Activated CD4-positive, alpha-beta T cell treated with anti-CD3 and anti-CD28 coated beads, Interleukin-2, amount 10 ng/mL, durations not matched to agents 24 days and 14 days (primary cell): ENCODE data around the gene COL12A1. TPM values are rescaled to one million over a fixed set of nuclear protein-coding genes. Genes with fewer than 3 reads are reported as not detected.

Source experiments
- DNase-seq: peaks from one replicate; pipeline ENCODE4 v3.0.0; 2022
- H3K27ac Mint-ChIP-seq: one replicate; pipeline ENCODE4 v1.8.0; 2022; ENCODE audit warnings: mild to moderate bottlenecking, mixed read lengths
- H3K27me3 Mint-ChIP-seq: one replicate; pipeline ENCODE4 v1.8.0; 2022; ENCODE audit warnings: mixed read lengths
- H3K36me3 Mint-ChIP-seq: one replicate; pipeline ENCODE4 v1.8.0; 2022; ENCODE audit warnings: low read depth, mild to moderate bottlenecking, mixed read lengths
- H3K4me1 Mint-ChIP-seq: one replicate; pipeline ENCODE4 v1.8.0; 2021; ENCODE audit warnings: mixed read lengths
- H3K4me3 Mint-ChIP-seq: one replicate; pipeline ENCODE4 v1.8.0; 2022; ENCODE audit warnings: mild to moderate bottlenecking, moderate library complexity, mixed read lengths
- H3K9me3 Mint-ChIP-seq: one replicate; pipeline ENCODE4 v1.8.0; 2021; ENCODE audit warnings: mixed read lengths
- intact Hi-C: fragments of 100-400 bp; cut with micrococcal nuclease; formaldehyde crosslinking; loops from one replicate; pipeline ENCODE4 v1.15.1; 2023
- total RNA-seq: library from RNA; stranded (reverse); gene quantifications from 2 replicates; pipeline ENCODE4 v1.2.3, GENCODE V29; 2022

The COL12A1 gene
- 0.05 TPM in 1 of 2 replicates, not detected in the other for total RNA-seq

DNA sequence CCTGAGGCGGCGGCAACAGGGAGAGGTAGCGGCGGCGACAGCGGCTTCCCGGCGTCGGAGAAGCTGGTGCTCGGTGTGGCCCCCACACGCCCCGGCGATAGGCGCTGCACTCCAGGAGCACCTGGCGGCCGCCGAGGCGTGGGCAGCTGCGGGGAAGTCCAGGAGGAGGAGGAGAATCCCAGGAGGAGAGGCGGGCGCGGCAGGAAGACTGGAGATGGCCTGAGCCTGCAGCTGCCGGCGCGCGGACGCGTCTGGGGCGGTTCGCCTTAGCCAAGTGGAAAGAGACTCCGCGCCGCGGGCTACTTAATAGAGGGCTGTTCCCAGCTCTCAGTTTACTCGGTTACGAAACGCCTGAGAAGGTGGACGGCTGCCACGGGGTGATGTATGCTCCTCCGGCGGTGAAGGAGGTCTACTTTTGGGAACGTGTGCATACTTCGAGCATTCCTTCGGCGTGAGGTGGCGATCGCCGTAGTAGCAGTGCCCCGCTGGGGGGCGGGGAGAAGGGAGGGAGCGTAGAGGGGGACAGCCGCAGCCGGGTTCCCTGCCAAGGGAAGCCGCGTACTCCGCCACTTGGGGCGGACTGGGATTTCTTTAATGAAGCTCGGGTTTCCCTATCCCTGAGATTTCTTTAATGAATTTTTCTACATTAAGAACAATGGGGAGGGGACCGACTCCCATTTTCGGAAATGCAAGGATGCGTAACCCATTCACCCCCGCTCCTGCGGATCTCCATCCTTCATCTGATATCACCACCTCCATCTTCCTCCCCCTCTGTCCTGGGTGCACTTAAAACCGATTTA, at the start of gene COL12A1:
TSS of gene COL12A1 (minus strand) at position 278 of the 800 bp plus-strand sequence. CDS start 3,261 bp downstream, outside the sequence.
- peaks cover 82% of the 10 kb centered on the region for H3K27me3 Mint-ChIP-seq
- intact Hi-C loops: loop anchor here (5.0 to 10.0 kb wide), 4 partner anchors 119 to 1529 kb away; no protein-coding TSS in a partner anchor
- H3K4me1 Mint-ChIP-seq: peaks cover 52% of the 10 kb centered on the region
- peaks cover 1% of the 10 kb centered on the region for H3K36me3 Mint-ChIP-seq
- peak within 1 kb of the TSS; percentile 57 for H3K27ac Mint-ChIP-seq
- no peaks in the 10 kb centered on the region for H3K9me3 Mint-ChIP-seq
- DNase-seq: peak; percentile 75
- H3K4me3 Mint-ChIP-seq: peak within 1 kb of the TSS; percentile 83

DNA sequence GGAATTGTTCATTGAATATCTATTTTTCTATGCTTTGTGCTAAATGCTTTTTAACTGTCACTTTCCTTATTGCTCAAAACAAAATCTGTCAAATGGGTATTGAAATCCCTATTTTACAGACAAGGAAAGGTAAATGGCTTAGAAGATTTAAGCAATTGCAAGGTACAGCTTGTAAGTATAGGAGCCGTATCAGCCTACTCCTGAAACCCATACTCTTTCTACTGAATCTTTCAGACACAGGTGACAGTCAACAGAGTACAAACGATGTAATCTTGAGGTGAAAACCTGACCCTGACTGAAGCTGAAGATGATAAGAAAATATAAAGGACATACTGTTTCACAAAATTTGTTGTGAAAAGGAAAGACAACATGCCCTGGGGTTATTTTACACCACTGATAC, 44.7 kb upstream of the COL12A1 start:
- peaks cover 5% of the 10 kb centered on the region for H3K4me1 Mint-ChIP-seq
- peaks cover 2% of the 10 kb centered on the region for H3K9me3 Mint-ChIP-seq
- H3K27me3 Mint-ChIP-seq: peaks cover 14% of the 10 kb centered on the region
- no peak overlapping the region for H3K27ac Mint-ChIP-seq
- H3K4me3 Mint-ChIP-seq: no peak overlapping the region
- intact Hi-C loops: no loop called here
- H3K36me3 Mint-ChIP-seq: peaks cover 19% of the 10 kb centered on the region
- no peak for DNase-seq

DNA sequence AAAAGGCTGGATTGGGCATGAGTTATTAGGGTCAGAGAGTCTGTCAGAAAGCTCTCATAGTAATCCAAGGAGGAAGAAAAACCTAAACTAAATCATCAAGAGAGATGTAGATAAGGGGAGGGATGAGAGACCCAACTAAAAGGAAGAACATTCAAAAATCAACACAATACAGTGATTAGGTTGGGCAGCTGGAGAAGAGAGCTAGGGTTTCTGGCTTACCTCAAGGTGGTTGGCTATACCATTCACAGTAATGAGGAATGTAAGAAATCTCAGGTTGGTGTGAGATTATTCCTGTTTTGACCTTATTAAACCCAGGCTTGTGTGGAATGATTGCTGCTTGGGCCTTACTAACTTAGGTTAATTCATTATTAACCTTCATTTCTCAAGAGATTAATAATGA, 44.0 kb upstream of the COL12A1 start:
- intact Hi-C loops: no loop called here
- Mint-ChIP-seq H3K9me3 (peaks cover 4% of the 10 kb centered on the region), H3K4me1 (peaks cover 6% of the 10 kb centered on the region), H3K27me3 (peaks cover 15% of the 10 kb centered on the region), H3K4me3 (no peak overlapping the region), H3K27ac (no peak overlapping the region), H3K36me3 (peaks cover 18% of the 10 kb centered on the region)
- no peak for DNase-seq

DNA sequence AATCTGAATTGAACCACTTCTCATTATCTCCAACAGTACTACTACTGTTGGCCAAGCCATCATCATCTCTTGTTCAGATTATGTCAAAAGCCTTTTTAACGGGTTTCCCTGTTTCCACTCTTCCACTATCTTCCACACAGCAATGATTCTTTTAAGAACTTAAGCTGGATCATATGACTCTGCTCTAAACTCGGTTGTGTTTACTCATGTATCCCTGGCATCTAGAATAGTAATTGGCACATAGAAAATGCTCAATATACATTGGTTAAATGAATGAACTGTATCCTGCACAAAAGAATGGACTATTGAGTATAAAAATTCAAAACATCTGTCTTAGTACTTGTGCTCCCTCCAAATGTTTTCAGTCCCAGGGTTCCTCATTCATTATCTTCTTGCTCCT, 40.5 kb upstream of the COL12A1 start:
- intact Hi-C loops: no loop called here

DNA sequence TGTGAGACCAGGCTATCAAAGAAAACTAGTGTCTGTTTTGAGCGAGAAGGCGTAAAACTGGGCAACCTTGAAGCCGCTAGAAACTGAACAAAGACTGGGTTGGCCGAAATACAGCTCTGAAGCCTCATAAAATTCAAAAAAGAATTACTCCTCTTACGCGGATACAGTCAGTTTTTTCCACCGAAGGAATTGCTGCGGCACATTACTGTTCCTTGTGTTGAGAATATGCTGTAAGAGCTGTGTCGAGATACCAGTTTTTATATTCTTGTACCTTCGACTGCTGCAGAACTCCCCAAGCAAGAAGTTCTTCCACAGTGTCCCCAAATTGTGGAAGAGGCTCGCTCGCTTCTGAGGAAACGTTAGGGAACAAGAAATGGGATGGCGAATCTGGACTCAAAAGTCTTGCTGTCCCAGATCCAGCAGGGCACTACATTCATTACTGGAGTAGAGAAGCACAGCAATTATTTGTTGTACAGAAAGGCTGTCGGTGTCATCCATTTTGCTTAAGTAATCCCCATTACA, 38.3 kb upstream of the COL12A1 start:
- peaks cover 15% of the 10 kb centered on the region for H3K27me3 Mint-ChIP-seq
- H3K36me3 Mint-ChIP-seq: peaks cover 22% of the 10 kb centered on the region
- DNase-seq: no peak
- H3K4me1 Mint-ChIP-seq: peaks cover 23% of the 10 kb centered on the region
- intact Hi-C loops: no loop called here
- H3K4me3 Mint-ChIP-seq: peak overlapping the region; percentile 94
- H3K27ac Mint-ChIP-seq: peak overlapping the region; percentile 95
- H3K9me3 Mint-ChIP-seq: peaks cover 4% of the 10 kb centered on the region

More for the DNA sequence above, 40.5 kb upstream of the COL12A1 start:
- peaks cover 15% of the 10 kb centered on the region for H3K27me3 Mint-ChIP-seq
- peaks cover 4% of the 10 kb centered on the region for H3K9me3 Mint-ChIP-seq
- no peak overlapping the region for H3K4me3 Mint-ChIP-seq
- H3K36me3 Mint-ChIP-seq: peaks cover 8% of the 10 kb centered on the region
- DNase-seq: no peak
- H3K27ac Mint-ChIP-seq: no peak overlapping the region
- peaks cover 16% of the 10 kb centered on the region for H3K4me1 Mint-ChIP-seq

DNA sequence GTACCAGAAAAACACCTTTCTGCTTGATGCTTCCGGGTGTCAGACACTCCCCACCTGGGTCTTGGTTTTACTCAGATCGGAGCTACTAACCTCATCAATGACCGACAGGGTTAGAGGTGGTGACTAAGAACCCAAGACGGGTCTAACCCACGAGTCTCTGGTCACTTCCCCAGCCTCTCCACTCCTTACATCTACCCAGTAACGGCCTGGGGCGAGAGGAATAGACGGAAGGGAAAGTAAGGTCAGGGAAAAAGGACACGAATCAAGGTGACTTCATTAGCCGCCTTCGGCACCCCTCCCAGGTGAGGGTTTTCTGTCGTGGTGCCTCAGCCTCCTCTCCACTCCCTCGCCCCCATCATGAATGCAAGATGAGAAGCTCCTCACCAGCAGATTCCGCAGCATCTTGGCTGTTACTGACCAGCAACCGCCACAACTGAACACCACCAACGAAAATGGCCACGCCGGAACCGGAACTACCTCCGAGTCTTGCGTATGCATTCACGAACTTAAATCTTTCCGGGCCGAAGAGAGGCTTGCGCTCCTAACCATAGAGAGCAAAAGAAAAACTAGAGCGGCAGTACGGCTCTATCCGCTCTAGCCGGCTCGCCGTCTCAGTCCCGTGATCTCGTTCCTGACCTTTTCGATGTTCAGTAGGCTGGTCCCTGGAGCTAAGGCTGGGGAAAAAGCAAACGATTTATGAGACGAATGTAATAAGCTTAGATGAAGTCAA, 37.6 kb upstream of the COL12A1 start, which contains the start of gene COX7A2:
TSS of gene COX7A2 (minus strand) at position 469 of the 730 bp plus-strand sequence. CDS start at position 402, 67 bp downstream.
- peak; percentile 96 for DNase-seq
- Mint-ChIP-seq H3K27me3 (peaks cover 15% of the 10 kb centered on the region), H3K36me3 (peaks cover 27% of the 10 kb centered on the region), H3K4me3 (peak within 1 kb of the TSS; percentile 94), H3K9me3 (peaks cover 4% of the 10 kb centered on the region), H3K27ac (peak within 1 kb of the TSS; percentile 95), H3K4me1 (peaks cover 24% of the 10 kb centered on the region)
- intact Hi-C loops: loop anchor here (1.0 to 2.0 kb wide), 4 partner anchors 26 to 1721 kb away; partner anchors contain the start of gene TMEM30A

DNA sequence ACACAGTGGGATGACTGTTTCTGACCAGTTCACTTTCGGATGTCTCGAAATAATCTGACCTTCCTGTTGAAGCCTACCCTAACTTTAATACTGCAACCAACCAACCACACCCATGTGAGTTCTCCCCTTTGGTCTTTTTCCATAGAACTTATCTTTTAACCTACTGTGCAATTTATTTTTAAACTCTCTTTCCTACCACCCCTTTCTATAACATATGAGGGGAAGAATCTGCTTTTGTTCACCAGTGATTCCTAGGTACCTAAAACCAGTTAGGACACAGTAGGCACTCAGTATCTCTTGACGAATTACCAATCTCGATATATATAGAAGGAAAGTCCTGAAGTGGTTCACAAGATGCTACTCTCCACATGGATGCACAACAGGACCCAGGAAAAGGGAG, 30.8 kb upstream of the COL12A1 start:
- no peak for DNase-seq
- H3K36me3 Mint-ChIP-seq: peaks cover 37% of the 10 kb centered on the region
- no peak overlapping the region for H3K27ac Mint-ChIP-seq
- H3K9me3 Mint-ChIP-seq: no peaks in the 10 kb centered on the region
- intact Hi-C loops: no loop called here
- no peak overlapping the region for H3K4me3 Mint-ChIP-seq
- no peaks in the 10 kb centered on the region for H3K27me3 Mint-ChIP-seq
- peaks cover 10% of the 10 kb centered on the region for H3K4me1 Mint-ChIP-seq

DNA sequence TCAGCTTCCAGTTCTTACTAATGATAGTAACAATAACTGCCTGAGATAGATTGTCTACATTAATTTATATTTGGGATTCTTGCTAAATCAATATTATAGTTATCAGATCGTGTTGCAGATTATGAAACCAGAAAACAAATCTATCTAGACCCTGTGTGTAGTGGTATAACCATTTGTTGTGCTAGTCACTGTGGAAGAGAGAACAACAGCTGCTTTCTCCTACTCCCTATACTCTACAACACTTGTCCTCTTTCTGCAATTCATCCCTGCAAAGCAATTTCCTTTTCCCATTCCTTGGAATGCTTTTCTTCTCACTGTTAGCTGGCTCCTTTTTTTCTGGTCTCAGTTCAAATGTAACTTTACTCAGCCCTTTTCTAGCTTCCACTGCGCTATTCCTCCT, 29.4 kb upstream of the COL12A1 start:
- no peak overlapping the region for H3K27ac Mint-ChIP-seq
- H3K27me3 Mint-ChIP-seq: no peaks in the 10 kb centered on the region
- H3K4me1 Mint-ChIP-seq: peaks cover 3% of the 10 kb centered on the region
- H3K36me3 Mint-ChIP-seq: peaks cover 29% of the 10 kb centered on the region
- H3K9me3 Mint-ChIP-seq: no peaks in the 10 kb centered on the region
- no peak overlapping the region for H3K4me3 Mint-ChIP-seq
- intact Hi-C loops: no loop called here
- DNase-seq: no peak

DNA sequence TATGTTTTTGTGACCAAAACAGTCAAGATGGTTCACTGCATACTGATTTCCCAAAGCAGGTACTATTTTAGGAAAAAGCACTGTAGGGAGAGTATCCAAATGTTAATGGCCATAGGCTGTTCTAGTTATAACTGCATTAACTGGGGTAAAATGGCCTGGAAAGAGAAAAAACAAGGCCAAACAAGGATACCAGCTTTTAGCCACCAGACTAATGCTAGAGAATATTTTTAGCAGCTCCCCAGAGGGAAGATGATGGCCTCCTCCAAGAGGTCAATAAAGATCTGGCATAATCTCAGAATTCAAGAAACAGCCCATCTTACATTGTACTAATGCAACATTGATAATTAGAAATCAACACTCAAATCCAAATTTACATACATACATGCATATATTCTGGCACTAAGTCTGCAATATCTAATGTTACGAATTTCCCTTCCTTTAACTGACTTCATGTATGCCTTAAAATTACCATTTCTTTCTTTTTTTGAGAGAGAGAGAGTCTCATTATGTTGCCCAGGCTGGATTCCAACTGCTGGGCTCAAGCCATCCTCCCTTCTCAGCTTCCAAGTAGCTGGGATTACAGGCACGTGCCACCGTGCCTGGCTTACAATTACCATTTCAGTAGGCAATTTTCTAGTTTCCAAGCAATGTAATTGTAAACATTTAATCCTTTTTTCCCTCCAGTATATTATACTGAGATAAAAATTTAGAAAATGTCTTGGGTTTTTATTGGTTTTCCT, 28.4 kb upstream of the COL12A1 start:
- no peak overlapping the region for H3K4me3 Mint-ChIP-seq
- intact Hi-C loops: no loop called here

DNA sequence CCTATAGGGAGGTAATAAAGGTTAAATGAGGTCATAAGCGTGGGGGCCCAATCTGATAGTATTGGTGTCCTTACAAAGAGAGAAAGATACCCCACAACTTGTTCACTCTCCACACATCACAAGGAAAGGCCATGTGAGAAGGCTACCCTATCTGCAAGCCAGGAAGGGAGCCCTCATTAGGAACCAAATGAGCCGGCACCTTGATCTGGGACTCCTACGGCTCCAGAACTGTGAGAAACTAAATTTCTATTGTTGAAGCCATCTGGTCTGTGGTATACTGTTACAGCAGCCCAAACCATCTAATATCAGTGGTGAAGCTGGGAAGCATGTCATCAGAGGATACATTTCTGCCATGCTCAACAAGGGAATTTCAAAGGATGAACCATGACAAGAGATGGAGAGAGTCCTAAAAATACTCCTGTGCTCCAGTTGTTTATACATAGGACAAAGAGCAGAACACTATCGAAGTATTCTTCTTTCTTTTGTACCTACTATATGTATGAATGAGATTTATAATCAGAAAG, 27.3 kb upstream of the COL12A1 start:
- intact Hi-C loops: no loop called here
- Mint-ChIP-seq H3K27ac (no peak overlapping the region), H3K9me3 (no peaks in the 10 kb centered on the region), H3K4me1 (no peaks in the 10 kb centered on the region), H3K36me3 (peaks cover 15% of the 10 kb centered on the region), H3K4me3 (no peak overlapping the region), H3K27me3 (no peaks in the 10 kb centered on the region)
- DNase-seq: peak; percentile 36

More for the DNA sequence above, 28.4 kb upstream of the COL12A1 start:
- no peak overlapping the region for H3K27ac Mint-ChIP-seq
- no peak for DNase-seq
- H3K27me3 Mint-ChIP-seq: no peaks in the 10 kb centered on the region
- H3K36me3 Mint-ChIP-seq: peaks cover 21% of the 10 kb centered on the region
- peaks cover 3% of the 10 kb centered on the region for H3K4me1 Mint-ChIP-seq
- no peaks in the 10 kb centered on the region for H3K9me3 Mint-ChIP-seq

DNA sequence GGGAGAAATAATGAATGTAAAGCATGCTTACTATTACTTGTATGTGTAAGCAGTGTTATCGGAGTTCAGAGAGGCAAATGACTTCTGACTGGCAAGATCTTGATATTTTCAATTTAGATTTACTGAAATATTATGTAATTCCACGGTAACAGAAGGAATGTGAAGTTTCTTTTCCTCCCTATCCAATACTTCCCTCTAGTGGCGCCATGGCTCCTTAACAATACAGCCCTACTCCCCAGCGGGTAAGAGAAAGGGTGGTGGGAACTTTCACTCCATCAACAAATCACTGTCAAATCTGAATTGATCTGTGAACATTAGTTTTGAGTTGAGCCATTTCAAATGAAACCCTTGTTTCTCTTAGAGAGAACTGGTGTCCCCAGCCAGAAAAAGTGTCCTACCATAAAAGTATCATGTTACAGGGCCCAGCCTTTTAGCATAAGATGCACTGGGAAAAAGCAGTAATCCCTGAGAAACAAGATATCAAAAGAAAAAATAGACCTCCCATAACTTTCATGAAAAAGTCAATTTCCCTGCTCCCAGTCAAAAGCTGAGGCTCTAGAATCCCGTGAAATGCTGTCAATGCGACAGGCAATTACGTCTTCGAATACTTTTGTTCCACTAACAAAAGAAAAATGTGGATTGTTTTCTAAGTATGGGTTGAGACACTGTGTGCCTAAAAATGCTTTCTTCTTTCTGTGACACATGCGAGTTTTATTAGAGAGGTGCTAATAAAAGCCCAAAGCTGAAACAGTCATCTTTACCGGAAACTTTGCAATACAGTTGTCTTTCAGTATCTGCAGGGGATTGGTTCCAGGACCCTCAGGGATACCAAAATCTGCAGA, 24.9 kb upstream of the COL12A1 start:
- Mint-ChIP-seq H3K36me3 (peaks cover 2% of the 10 kb centered on the region), H3K4me1 (no peaks in the 10 kb centered on the region), H3K4me3 (no peak overlapping the region), H3K27ac (no peak overlapping the region), H3K9me3 (no peaks in the 10 kb centered on the region), H3K27me3 (peaks cover 4% of the 10 kb centered on the region)
- intact Hi-C loops: no loop called here
- no peak for DNase-seq

DNA sequence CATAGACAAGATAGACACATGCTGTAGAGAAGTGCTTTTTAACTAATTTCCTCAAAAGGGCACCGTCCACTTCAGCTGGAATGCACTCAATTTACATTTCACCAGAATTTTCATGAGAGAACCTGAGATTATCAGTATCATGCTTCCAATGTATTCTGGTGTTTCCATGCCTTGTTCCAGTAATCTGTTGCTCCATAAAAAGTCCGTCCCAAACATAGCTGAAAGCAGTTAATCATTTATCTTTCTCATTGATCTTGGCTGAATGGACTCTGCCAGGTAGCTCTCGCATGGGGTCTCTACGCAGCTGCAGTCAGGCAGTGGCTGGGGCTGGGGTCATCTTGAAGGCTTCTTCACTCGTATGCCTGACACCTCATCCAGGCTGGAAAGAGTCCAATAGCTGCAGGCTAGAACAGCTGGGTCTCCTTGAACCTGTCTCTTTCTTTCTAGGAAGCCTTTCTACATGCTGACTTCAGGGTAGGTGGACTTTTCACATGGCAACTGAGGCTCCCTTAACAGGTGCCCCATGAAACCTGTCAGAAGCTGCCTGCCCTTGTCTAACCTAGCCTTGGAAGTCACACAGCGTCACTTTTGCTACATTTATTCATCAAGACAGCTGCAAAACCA, 18.6 kb upstream of the COL12A1 start:
- no peaks in the 10 kb centered on the region for H3K36me3 Mint-ChIP-seq
- H3K27ac Mint-ChIP-seq: no peak overlapping the region
- no peak for DNase-seq
- peaks cover 24% of the 10 kb centered on the region for H3K27me3 Mint-ChIP-seq
- no peaks in the 10 kb centered on the region for H3K9me3 Mint-ChIP-seq
- H3K4me3 Mint-ChIP-seq: no peak overlapping the region
- H3K4me1 Mint-ChIP-seq: no peaks in the 10 kb centered on the region
- intact Hi-C loops: no loop called here
